T-helper 2 cell treated with Interferon-gamma antibody and Interleukin-4, amounts not matched to agents 5 μg/mL and 100 μg/mL, for 36 hours (primary cell): ENCODE measurements around the gene C18orf63.
"Not testable (repeated sequence)": the region's sequence is repeated elsewhere in the genome, so short reads cannot be mapped to it uniquely, and the experiment has no call there.

ENCODE experiments used
- DNase-seq: peaks from one replicate; pipeline ENCODE4 v3.0.0; 2021; ENCODE audit warnings: low spot score
- H3K27ac Mint-ChIP-seq: one replicate; pipeline ENCODE4 v1.8.0; 2021; ENCODE audit warnings: mild to moderate bottlenecking, mixed read lengths
- H3K27me3 Mint-ChIP-seq: one replicate; pipeline ENCODE4 v1.8.0; 2021; ENCODE audit warnings: low read depth, mixed read lengths
- H3K36me3 Mint-ChIP-seq: one replicate; pipeline ENCODE4 v1.8.0; 2021; ENCODE audit warnings: low read depth, mixed read lengths
- H3K4me1 Mint-ChIP-seq: one replicate; pipeline ENCODE4 v1.8.0; 2021; ENCODE audit warnings: low read depth, mixed read lengths
- H3K4me3 Mint-ChIP-seq: one replicate; pipeline ENCODE4 v1.8.0; 2022; ENCODE audit warnings: mild to moderate bottlenecking, moderate library complexity, mixed read lengths
- H3K9me3 Mint-ChIP-seq: one replicate; pipeline ENCODE4 v1.8.0; 2021; ENCODE audit warnings: mixed read lengths

Gene C18orf63

DNA sequence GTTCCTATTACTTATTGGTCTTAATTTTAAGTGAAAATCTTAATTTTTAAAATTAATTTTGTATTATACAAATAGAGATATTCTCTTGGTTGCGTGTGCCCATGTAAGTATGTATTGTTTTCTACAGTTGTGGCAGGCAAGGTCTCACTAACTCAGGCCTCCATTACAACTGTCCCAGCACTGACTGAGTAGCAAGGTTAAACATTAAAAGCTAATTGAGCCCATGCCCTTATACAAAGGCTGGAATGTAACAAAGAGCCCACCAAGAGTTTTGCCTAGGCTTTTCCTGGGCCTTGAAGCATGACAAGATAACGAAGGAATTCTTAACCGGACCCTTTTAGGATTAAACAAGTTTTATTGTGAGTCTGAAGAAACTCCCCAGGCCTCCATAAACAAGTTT, 11.2 kb downstream of the C18orf63 start:
- H3K36me3 Mint-ChIP-seq, H3K9me3 Mint-ChIP-seq, H3K4me3 Mint-ChIP-seq, H3K27ac Mint-ChIP-seq, DNase-seq, H3K4me1 Mint-ChIP-seq: not testable (repeated sequence)
- peaks cover 10% of the 10 kb centered on the region for H3K27me3 Mint-ChIP-seq

DNA sequence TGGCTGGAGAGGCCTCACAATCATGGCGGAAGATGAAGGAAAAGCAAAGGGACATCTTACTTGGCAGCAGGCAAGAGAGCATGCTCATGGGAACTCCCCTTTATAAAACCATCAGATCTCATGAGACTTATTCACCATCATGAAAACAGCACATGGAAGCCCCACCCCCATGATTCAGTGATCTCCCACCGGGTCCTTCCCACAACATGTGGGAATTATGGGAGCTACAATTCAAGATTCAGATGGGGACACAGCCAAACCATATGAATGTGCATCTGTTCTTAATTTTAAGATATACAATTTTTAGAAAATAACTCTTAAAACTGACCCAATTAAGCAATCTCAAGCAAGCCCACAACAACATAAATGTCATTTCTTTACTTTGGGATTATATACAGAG, 12.6 kb downstream of the C18orf63 start:
- no peaks in the 10 kb centered on the region for H3K36me3 Mint-ChIP-seq
- H3K9me3 Mint-ChIP-seq, result no peaks in the 10 kb centered on the region
- H3K27ac Mint-ChIP-seq, result no peak overlapping the region
- H3K4me3 Mint-ChIP-seq, result no peak overlapping the region
- H3K4me1 Mint-ChIP-seq, result no peaks in the 10 kb centered on the region
- DNase-seq, result no peak
- H3K27me3 Mint-ChIP-seq, result peaks cover 10% of the 10 kb centered on the region

DNA sequence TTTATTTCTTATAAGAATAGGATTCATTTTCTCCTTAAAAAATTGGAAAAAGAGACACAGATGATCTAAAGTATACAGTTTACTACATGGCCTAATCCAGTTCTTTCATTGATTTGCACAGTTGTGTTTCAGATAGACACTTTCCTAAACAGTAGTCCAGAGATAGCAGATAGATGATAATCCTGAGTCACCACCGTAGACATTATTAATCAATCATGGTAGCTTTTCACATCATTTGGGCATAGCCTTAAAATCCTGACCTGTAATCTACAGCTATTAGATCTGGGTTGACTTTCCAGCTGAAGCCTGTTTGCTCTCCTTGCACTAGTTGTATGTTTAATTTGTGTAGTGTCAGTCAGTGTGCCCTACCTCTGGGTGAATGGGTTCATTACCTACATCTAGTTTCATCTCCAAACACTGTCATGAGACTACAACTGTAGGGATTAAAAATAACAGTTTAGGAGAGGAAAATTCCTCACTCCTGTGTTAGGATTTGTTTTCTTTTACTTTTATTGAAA, 14.1 kb downstream of the C18orf63 start:
- Mint-ChIP-seq H3K4me1 (no peaks in the 10 kb centered on the region), H3K36me3 (no peaks in the 10 kb centered on the region), H3K27me3 (peaks cover 12% of the 10 kb centered on the region), H3K9me3 (no peaks in the 10 kb centered on the region), H3K4me3 (no peak overlapping the region), H3K27ac (no peak overlapping the region)
- no peak for DNase-seq

DNA sequence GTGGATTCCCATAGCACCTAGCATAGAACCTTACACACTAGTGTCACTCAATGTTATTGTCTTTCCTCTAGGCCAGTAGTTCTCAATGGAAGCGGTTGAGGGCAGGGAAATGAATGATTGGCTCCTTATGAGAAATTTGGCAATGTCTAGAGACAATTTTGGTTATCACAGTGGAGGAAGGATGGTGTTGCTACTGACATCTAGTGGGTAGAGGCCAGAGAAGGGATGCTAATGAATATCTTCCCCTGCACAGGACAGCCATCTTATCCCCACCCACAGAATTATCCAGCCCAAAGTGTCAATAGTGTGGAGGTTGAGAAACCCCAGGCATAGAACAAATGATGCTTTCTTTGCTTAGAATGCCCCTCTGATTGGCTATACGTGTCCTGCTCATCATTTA, 15.8 kb downstream of the C18orf63 start:
- Mint-ChIP-seq H3K4me1 (no peaks in the 10 kb centered on the region), H3K27ac (no peak overlapping the region), H3K4me3 (no peak overlapping the region), H3K9me3 (no peaks in the 10 kb centered on the region), H3K27me3 (peaks cover 9% of the 10 kb centered on the region), H3K36me3 (no peaks in the 10 kb centered on the region)
- DNase-seq, result no peak

DNA sequence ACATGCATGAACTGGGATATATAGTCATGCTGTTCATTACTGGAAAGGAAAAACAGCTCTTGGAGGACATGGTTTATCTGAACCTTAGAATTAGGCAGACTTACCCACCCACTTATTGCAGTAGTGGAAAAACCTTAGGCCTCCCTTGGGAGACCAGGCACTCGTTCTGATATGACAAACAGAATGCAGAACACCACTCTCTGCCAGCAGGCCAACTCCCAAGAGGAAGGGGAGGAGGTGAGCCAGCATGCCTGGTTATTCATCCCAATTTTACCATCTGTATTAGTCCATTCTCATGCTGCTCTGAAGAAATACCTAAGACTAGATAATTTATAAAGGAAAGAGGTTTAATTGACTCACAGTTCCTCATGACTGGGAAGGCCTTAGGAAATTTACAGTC, 17.5 kb downstream of the C18orf63 start:
- no peak for DNase-seq
- Mint-ChIP-seq H3K27ac (no peak overlapping the region), H3K36me3 (no peaks in the 10 kb centered on the region), H3K4me1 (no peaks in the 10 kb centered on the region), H3K9me3 (no peaks in the 10 kb centered on the region), H3K4me3 (no peak overlapping the region), H3K27me3 (peaks cover 16% of the 10 kb centered on the region)

DNA sequence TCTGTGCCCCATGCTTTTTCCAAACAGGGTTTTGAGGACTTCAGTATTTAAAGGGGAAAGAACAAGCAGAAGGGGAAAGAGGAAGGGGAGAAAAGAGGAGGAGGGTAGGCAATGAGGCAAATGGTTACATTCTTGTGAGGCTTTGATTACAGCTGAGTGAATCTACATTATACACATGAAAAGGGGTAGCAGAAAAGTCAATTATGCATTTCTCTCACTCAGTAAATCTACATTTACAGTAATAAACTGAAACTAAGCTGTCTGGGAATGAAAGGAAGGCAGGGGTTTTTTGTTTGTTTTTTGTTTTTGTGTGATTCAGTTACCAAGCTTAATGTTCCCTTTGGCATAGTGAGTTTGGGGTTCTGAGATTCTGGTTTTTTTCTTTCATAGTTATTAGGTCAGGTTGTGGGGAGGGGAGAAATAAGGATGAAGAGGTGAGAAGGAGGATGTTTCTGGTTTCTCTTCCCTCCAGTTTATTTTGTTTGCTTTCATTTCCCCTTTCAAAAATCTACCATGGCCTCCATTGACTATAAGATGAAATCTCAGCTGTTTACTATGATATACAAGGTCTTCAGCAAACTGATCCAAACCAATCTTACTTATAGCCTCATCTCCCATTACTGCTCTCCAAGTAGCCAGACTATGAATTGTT, 18.7 kb downstream of the C18orf63 start:
- DNase-seq, result no peak
- H3K27me3 Mint-ChIP-seq, result peaks cover 21% of the 10 kb centered on the region

DNA sequence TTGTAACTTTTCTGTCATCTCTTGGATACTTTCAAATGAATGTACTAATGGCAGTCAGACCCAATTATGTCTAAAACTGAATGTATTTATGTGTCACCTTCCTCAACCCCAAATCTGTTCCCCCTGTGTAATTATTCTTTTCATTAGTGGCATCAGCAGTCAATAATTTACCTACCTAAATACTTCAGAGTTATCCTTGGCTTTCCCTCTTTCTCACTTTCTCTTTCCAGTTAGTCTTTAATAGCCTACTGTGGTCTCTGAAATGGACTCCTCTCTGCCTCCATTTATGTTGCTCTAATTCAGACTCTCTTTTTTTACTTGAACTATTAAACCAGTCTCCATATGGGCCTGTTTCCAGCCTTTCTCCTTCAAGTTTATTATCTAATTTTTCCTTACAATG, 21.0 kb downstream of the C18orf63 start:
- Mint-ChIP-seq H3K27ac (no peak overlapping the region), H3K36me3 (no peaks in the 10 kb centered on the region), H3K4me3 (no peak overlapping the region), H3K4me1 (no peaks in the 10 kb centered on the region), H3K27me3 (peaks cover 28% of the 10 kb centered on the region), H3K9me3 (no peaks in the 10 kb centered on the region)
- no peak for DNase-seq

More for the DNA sequence above, 18.7 kb downstream of the C18orf63 start:
- H3K27ac Mint-ChIP-seq, result no peak overlapping the region
- no peak overlapping the region for H3K4me3 Mint-ChIP-seq
- H3K36me3 Mint-ChIP-seq, result no peaks in the 10 kb centered on the region
- no peaks in the 10 kb centered on the region for H3K4me1 Mint-ChIP-seq
- no peaks in the 10 kb centered on the region for H3K9me3 Mint-ChIP-seq

DNA sequence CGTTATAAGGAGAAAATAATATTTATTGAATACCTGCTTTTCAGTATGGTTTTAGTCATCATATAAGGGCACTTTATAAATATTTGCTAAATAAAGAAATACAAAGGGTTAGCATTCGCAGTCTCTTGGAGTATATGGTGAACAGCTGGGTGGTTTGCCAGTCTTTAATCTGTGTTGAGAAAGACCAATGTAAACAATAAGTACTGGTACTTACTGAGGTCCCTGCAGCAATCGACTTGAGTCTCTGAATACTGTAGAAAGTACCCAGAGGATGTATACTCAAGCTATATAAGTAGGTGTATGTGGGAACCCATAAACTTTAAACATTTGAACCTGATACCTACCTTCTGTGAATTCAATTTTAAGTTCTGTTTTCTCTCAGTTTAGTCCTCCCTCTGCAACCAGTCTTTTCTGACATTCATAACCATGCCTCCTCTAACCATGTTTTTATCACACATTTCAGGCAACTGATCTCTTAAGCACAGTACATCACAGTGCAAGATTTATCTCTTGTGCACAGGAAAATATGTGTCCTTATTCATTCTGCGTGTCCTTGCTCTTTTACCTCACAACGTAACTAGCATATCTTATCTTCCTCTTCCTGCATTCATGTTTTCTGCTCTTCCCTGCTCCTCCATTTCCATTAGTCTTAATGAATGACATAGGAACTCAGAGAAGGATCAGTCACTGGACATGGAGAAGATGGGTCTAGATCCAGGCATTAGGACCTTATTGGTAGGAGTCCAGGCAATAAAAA, 21.7 kb downstream of the C18orf63 start:
- Mint-ChIP-seq H3K27me3 (peaks cover 29% of the 10 kb centered on the region), H3K27ac (no peak overlapping the region), H3K9me3 (no peaks in the 10 kb centered on the region), H3K4me3 (no peak overlapping the region), H3K36me3 (no peaks in the 10 kb centered on the region), H3K4me1 (peaks cover under 1% of the 10 kb centered on the region)
- DNase-seq, result no peak

DNA sequence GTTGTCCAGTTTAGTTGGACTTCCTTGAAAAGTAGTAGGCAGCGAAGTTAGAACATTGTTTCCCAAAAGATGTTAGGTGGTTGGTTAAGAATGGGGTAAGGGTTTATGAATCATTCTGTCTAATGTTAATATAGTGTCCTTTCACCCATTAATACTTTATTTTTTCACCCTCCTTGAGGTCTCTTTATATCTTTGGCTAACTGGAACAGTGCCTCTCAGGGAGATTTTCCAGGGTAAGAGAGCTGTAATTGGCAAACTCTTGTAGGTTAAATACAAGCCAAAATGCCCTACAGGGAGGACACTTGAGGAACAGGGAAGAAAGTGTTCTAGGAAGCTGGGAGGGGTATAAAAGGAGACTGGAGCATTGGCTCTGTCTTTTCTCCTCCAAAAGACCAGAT, 22.3 kb downstream of the C18orf63 start:
- no peak for DNase-seq
- Mint-ChIP-seq H3K4me1 (peaks cover 1% of the 10 kb centered on the region), H3K27me3 (peaks cover 30% of the 10 kb centered on the region), H3K36me3 (no peaks in the 10 kb centered on the region), H3K9me3 (no peaks in the 10 kb centered on the region), H3K27ac (no peak overlapping the region), H3K4me3 (no peak overlapping the region)

DNA sequence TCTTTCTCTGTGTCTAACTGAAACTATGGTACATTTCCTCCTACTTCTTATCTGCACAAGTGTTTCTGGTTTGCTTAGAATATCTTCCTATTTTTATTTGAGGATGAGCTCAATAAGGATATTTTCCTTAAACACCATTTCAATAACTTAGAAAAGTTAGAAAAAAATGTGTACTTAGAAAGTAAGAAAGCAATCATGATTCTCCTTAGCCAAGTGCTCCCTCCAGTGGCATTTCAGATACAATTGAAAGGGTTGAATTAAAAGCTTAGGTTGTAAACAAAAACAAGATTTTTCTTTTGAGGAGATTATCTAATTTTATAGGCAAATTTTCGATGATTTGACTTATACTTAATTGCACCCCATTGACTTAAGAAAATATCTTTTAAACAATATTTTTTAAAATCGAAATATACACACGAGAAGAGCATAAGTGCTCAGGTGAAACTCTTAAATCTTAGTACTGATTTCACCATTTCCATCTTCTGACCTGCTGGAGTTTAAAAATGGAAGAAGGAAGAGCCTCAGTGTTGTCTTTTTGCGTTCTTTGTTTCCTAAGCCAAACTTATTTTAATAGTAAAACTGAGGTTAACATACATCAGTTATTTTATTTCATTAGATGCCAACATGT, 26.9 kb downstream of the C18orf63 start:
- Mint-ChIP-seq H3K4me3 (no peak overlapping the region), H3K36me3 (no peaks in the 10 kb centered on the region), H3K9me3 (no peaks in the 10 kb centered on the region), H3K27me3 (peaks cover 35% of the 10 kb centered on the region), H3K27ac (no peak overlapping the region), H3K4me1 (peaks cover 1% of the 10 kb centered on the region)
- DNase-seq, result no peak

DNA sequence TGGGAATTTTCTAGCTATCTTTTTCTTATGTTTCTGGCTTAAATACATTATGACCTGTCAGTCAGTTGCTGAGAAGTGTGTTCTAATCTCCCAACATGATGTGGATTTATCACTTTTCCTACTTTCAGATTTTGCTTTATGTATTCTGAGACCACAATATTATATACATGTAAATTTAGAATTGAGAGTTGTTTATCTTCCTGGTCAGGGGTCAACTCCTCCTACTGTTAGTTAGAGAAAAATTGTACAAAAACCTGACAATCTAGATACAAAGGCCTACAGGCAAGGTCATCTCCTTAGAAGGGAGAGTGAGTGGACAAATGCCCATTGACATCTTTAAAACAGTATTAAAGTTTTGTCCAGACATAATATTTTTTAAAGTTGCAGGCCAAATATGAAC, 30.6 kb downstream of the C18orf63 start:
- no peaks in the 10 kb centered on the region for H3K9me3 Mint-ChIP-seq
- H3K27me3 Mint-ChIP-seq, result peaks cover 20% of the 10 kb centered on the region
- H3K4me3 Mint-ChIP-seq, result no peak overlapping the region
- DNase-seq, result no peak
- H3K36me3 Mint-ChIP-seq, result no peaks in the 10 kb centered on the region
- H3K27ac Mint-ChIP-seq, result no peak overlapping the region
- peaks cover 2% of the 10 kb centered on the region for H3K4me1 Mint-ChIP-seq

DNA sequence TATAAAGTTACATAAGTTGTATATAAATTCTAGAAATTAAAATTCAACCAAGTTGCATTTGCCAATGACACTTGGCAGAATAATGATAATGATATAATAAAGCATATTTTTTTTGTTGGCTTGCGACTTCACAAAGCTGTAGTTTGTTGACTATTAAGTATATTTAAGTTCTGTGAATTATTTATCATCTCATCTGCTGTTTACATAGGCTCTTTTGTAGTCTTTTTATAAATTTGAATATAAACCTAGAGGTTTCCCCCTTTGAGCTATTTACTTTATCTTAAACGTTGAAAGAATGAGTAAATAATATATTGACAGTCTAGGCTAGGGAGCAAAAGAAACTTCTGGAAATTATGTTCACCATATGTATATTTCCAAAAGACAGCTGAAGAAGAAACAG, 32.9 kb downstream of the C18orf63 start:
- Mint-ChIP-seq H3K4me3 (no peak overlapping the region), H3K36me3 (no peaks in the 10 kb centered on the region), H3K9me3 (no peaks in the 10 kb centered on the region), H3K4me1 (peaks cover 11% of the 10 kb centered on the region), H3K27ac (no peak overlapping the region), H3K27me3 (peaks cover 22% of the 10 kb centered on the region)
- no peak for DNase-seq

DNA sequence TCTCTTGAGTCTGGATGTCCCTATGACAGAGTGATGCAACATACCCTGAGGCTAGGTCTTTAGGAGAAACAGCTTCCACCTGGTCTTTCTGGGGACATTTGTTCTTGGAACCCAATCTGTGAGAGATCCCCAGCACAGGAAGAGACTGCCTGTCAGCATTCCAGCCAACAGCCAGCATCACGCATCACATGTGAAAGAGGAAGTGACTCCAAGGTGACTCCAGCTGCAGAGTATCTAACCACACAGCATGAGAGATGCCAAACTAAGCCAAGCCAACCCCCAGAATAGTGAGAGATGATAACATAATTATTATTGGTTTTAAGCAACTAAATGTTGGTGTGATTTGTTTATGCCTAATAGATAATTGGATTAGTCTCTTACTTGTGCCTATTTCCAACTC, 35.7 kb downstream of the C18orf63 start:
- Mint-ChIP-seq H3K36me3 (no peaks in the 10 kb centered on the region), H3K4me3 (no peak overlapping the region), H3K4me1 (peaks cover 11% of the 10 kb centered on the region), H3K9me3 (no peaks in the 10 kb centered on the region), H3K27me3 (peaks cover 30% of the 10 kb centered on the region), H3K27ac (no peak overlapping the region)
- DNase-seq, result no peak

DNA sequence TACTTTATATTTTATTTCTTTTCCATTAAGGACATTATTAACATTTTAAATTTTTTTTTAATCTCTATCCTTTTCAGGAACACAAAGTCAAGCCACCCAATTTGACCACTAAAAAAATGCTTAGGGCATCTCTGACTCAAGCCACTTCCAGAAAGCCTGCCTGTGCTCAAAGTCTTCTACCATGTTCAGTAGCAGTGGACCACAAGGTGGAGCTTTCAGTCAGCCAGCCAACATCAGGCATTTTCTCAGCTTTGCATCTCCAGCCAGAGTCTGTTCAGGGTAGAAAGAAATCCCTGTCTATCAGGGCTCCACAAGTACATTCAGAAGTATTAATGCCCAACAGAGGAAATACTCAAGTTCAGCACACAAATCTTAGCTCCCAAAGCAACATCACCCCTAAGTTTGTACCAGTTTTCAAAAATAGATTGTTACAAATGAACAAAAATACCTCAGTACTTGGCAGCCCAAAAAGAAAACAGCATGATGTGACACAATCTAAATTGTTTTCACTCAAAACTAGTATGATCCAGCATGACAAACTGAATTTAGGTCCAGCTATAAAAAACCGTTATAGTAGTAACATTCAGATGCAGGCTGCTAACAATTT, 37.6 kb downstream of the C18orf63 start:
- no peak for DNase-seq
- H3K4me3 Mint-ChIP-seq, result no peak overlapping the region

More for the DNA sequence above, 37.6 kb downstream of the C18orf63 start:
- Mint-ChIP-seq H3K4me1 (peaks cover 20% of the 10 kb centered on the region), H3K9me3 (no peaks in the 10 kb centered on the region), H3K36me3 (no peaks in the 10 kb centered on the region), H3K27ac (no peak overlapping the region), H3K27me3 (peaks cover 32% of the 10 kb centered on the region)
